Mucosa of descending colon (tissue), 3 donors: ENCODE measurements around the gene RFX7. TPM values are rescaled to one million over a fixed set of nuclear protein-coding genes. Genes with fewer than 3 reads are reported as not detected.

Source experiments
- ATAC-seq: fragments of 200-7000 bp; cut with Tn5 transposase; one replicate; pipeline ENCODE4 v1.9.1; 2020; ENCODE audit warnings: mild to moderate bottlenecking, moderate library complexity
- DNase-seq, 3 donors: peaks; one replicate each; pipeline ENCODE4 v3.0.0-alpha.2; 2020
- H3K36me3 ChIP-seq: fragments of 200-600 bp; one replicate; pipeline ENCODE4 v1.8.0; 2021; ENCODE audit warnings: low read depth, mild to moderate bottlenecking
- H3K4me1 ChIP-seq: fragments of 200-600 bp; one replicate; pipeline ENCODE4 v1.8.0; 2021; ENCODE audit warnings: low read depth, mild to moderate bottlenecking
- H3K4me3 ChIP-seq: fragments of 200-600 bp; one replicate; pipeline ENCODE4 v1.8.0; 2021; ENCODE audit warnings: mild to moderate bottlenecking
- H3K9me3 ChIP-seq: fragments of 200-600 bp; one replicate; pipeline ENCODE4 v1.8.0; 2021; ENCODE audit warnings: mild to moderate bottlenecking
- CTCF ChIP-seq: fragments of 200-600 bp; IDR thresholded peaks from one replicate; pipeline ENCODE4 v1.8.0; 2022; ENCODE audit warnings: antibody characterized with exemption, mild to moderate bottlenecking
- intact Hi-C, 2 donors: fragments of 100-400 bp; cut with DNase I in 1 of 2; cut with micrococcal nuclease in 1 of 2; formaldehyde crosslinking; loops; one replicate each; pipeline versions ENCODE4 v1.11.0 to v1.11.1; 2022; cut with DNase I, micrococcal nuclease
- total RNA-seq, 3 donors: library from RNA; stranded (reverse); fragmentation: NEBNext Ultra II Directional in 2 of 3; extraction: Animal tissue kit (Norgen Biotek cat#: 25700) in 2 of 3; gene quantifications; one replicate each; pipeline versions ENCODE4 v1.2.1 to v1.2.4, GENCODE V29; 2021 to 2023
- donor health status: DM: no; HTN: no; CAD: no; lungs with moderate emphysema.
- donor health status: DM: no; HTN: no; CAD: no.
- donor health status: DM: no; HTN: yes; CAD: no.

Gene RFX7
- total RNA-seq, 3 donors from 2014 or later: 12.0 to 12.9 (median 12.1) TPM

- H3K4me1 ChIP-seq: no peaks in the 10 kb centered on the region
- no peaks in the 10 kb centered on the region for H3K36me3 ChIP-seq
- no peaks in the 10 kb centered on the region for H3K9me3 ChIP-seq
- TF ChIP-seq CTCF: no peak
- no peak overlapping the region for H3K4me3 ChIP-seq
- ATAC-seq (no peak), DNase-seq (no peak)
- intact Hi-C loops: no loop called here
These were observed 141.2 kb downstream of the RFX7 start for GRCh38 chr15:56102441-56102840.

- DNase-seq (no peak), ATAC-seq (no peak)
- H3K9me3 ChIP-seq: no peaks in the 10 kb centered on the region
- no peak overlapping the region for H3K4me3 ChIP-seq
- no peak for TF ChIP-seq CTCF
- no peaks in the 10 kb centered on the region for H3K4me1 ChIP-seq
- intact Hi-C loops: no loop called here
- peaks cover 5% of the 10 kb centered on the region for H3K36me3 ChIP-seq
These were observed 144.4 kb downstream of the RFX7 start for GRCh38 chr15:56099311-56099710.

- ATAC-seq: no peak
- no peak for TF ChIP-seq CTCF
- H3K36me3 ChIP-seq: peaks cover 5% of the 10 kb centered on the region
- intact Hi-C loops: no loop called here
- H3K4me3 ChIP-seq: no peak overlapping the region
- no peak for DNase-seq
- no peaks in the 10 kb centered on the region for H3K9me3 ChIP-seq
- H3K4me1 ChIP-seq: no peaks in the 10 kb centered on the region
These were observed 145.3 kb downstream of the RFX7 start for GRCh38 chr15:56098195-56098863.

DNA sequence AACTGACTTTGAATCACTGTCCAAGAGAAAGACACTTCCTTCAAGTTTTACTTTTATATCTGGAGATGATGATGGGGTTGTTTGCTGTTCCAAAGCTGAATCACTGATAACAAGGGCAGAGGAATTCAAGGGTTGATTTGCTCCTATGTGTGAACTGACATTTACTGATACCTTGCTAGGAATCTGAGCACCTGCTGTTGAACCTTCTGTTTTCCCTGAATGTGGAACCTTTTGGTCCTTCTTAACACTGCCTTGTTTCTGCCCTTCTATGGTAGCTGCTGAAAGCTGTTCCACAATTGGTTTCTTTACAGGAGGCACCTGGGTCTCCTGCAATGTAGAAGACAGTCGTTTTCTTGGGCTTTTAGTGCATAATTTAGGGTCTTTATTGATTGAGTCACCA lies 148.3 kb downstream of the RFX7 start:
- DNase-seq (no peak), ATAC-seq (no peak)
- Histone ChIP-seq H3K4me1 (no peaks in the 10 kb centered on the region), H3K36me3 (peaks cover 5% of the 10 kb centered on the region), H3K9me3 (no peaks in the 10 kb centered on the region), H3K4me3 (no peak overlapping the region)
- no peak for TF ChIP-seq CTCF
- intact Hi-C loops: no loop called here

DNA sequence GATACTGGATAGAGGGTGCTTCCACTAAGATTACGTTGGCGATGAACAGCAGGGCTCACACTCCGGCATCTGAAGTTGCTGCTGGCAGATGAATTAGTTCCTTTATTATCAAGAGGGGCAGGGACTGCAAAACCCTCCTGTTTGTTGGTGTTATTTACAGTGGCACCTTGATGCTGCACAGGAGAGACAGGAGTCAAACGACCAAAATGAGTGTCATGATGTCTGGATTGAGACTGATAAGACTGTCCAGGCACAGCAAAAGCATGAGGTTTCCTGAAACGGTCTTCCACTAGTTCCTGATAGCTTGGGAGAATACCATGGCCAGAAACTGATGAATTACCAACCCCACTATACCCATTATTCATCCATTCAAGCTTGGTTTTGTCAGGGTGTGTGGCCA lies 149.5 kb downstream of the RFX7 start:
- ATAC-seq (no peak), DNase-seq (no peak)
- Histone ChIP-seq H3K9me3 (no peaks in the 10 kb centered on the region), H3K4me1 (no peaks in the 10 kb centered on the region), H3K4me3 (no peak overlapping the region), H3K36me3 (peaks cover 5% of the 10 kb centered on the region)
- no peak for TF ChIP-seq CTCF
- intact Hi-C loops: no loop called here

GRCh38 chr15:56088389-56088788 lies 155.3 kb downstream of the RFX7 start:
- no peak for TF ChIP-seq CTCF
- Histone ChIP-seq H3K9me3 (no peaks in the 10 kb centered on the region), H3K36me3 (no peaks in the 10 kb centered on the region), H3K4me1 (no peaks in the 10 kb centered on the region), H3K4me3 (no peak overlapping the region)
- ATAC-seq: no peak
- intact Hi-C loops: no loop called here
- no peak for DNase-seq
